ENCODE measurements around the gene GET3. TPM values are rescaled to one million over a fixed set of nuclear protein-coding genes. Genes with fewer than 3 reads are reported as not detected.

Gene GET3
- total RNA-seq, 1 donor from 2014 or later: 30.1 TPM

Small RNA genes lying within 50 kb of the gene (microRNA-seq; reads per million reads assigned to microRNA genes)
- gene MIR5684: not detected

Other genes starting within 250 kb of the GET3 start
- 19.5 TPM for gene ZNF564, start 186.0 kb upstream of the GET3 start, total RNA-seq
- gene ZNF490, start 126.7 kb upstream of the GET3 start, total RNA-seq: 8.6 TPM
- 48.2 TPM for gene ZNF791, start 126.6 kb upstream of the GET3 start, total RNA-seq
- 76.4 TPM for gene MAN2B1, start 70.8 kb upstream of the GET3 start, total RNA-seq
- 12.3 TPM for gene WDR83, start 70.7 kb upstream of the GET3 start, total RNA-seq
- 77.1 TPM for gene DHPS, start 55.6 kb upstream of the GET3 start, total RNA-seq
- gene GNG14, start 49.5 kb upstream of the GET3 start, total RNA-seq: not detected
- 3.6 TPM for gene FBXW9, start 40.9 kb upstream of the GET3 start, total RNA-seq
- gene TNPO2, start 13.6 kb upstream of the GET3 start, total RNA-seq: 70.6 TPM
- gene TRIR, start 2.8 kb upstream of the GET3 start, total RNA-seq: 128 TPM
- not detected for gene BEST2, start 14.3 kb downstream of the GET3 start, total RNA-seq
- 45.1 TPM for gene HOOK2, start 38.1 kb downstream of the GET3 start, total RNA-seq
- gene JUNB, start 54.0 kb downstream of the GET3 start, total RNA-seq: 279 TPM
- 117 TPM for gene PRDX2, start 64.3 kb downstream of the GET3 start, total RNA-seq
- gene THSD8, start 64.6 kb downstream of the GET3 start, total RNA-seq: 2.4 TPM
- 5.1 TPM for gene RNASEH2A, start 69.1 kb downstream of the GET3 start, total RNA-seq
- not detected for gene RTBDN, start 97.1 kb downstream of the GET3 start, total RNA-seq
- gene MAST1, start 101.0 kb downstream of the GET3 start, total RNA-seq: 0.31 TPM
- 26.7 TPM for gene DNASE2, start 144.0 kb downstream of the GET3 start, total RNA-seq
- 1.1 TPM for gene KLF1, start 149.7 kb downstream of the GET3 start, total RNA-seq
- gene GCDH, start 153.7 kb downstream of the GET3 start, total RNA-seq: 24.4 TPM
- gene SYCE2, start 181.8 kb downstream of the GET3 start, total RNA-seq: not detected
- 33.7 TPM for gene FARSA, start 196.2 kb downstream of the GET3 start, total RNA-seq
- gene CALR, start 201.1 kb downstream of the GET3 start, total RNA-seq: 454 TPM
- gene RAD23A, start 208.4 kb downstream of the GET3 start, total RNA-seq: 102 TPM
- 13.7 TPM for gene GADD45GIP1, start 219.7 kb downstream of the GET3 start, total RNA-seq
- gene DAND5, start 232.1 kb downstream of the GET3 start, total RNA-seq: not detected